GM13976 (cell line): Measurements from ENCODE around the gene ERC2.

Source experiments
- DNase-seq: peaks from one replicate; pipeline ENCODE4 v3.0.0; 2012; ENCODE audit warnings: low spot score
- in situ Hi-C: fragments of 300-500 bp; cut with MboI; formaldehyde crosslinking; loops from one replicate; pipeline ENCODE4 v1.12.0; 2022; ENCODE audit warnings: low sequenced_read_pairs, mixed read lengths, inconsistent platforms; ENCODE audit not compliant: unreplicated experiment
- TF ChIP-seq, protein P1 (sequence below): IDR thresholded peaks from 2 replicates; pipeline ENCODE4 v1.5.1; 2012; ENCODE audit warnings: borderline replicate concordance, mild to moderate bottlenecking; ENCODE audit not compliant: insufficient read depth; ENCODE audit errors: extremely low read depth, missing control alignments, control extremely low read depth

Gene ERC2

DNA sequence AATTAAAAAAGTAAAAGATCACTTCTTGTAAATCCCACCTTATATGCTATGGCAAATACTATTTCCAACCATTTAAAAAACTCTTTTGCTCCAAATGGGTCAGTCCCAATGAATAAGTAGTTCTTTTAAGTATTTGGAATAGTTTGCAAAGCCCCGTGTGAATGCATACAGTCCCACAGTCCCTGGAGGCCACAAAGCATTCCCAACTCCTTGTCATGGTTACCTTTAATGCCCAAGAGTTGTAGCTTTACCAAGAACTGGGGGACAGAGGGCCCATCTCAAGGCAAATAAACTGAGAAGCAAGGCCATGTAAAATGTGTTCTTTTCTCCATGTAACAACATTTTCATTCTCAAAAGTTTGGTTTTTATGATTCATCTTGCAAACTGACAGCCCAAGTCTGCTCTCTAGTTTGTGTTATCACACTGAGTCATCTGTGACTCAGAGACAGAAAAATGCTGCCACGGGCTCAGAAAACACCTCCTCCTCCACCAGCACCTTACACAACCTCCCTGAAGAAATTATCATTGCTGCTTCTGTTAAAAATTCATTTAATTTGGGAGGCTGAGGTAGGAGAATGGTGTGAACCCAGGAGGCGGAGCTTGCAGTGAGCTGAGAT is 336.2 kb downstream of the ERC2 start:
- DNase-seq: no peak
- TF ChIP-seq, protein P1, sequence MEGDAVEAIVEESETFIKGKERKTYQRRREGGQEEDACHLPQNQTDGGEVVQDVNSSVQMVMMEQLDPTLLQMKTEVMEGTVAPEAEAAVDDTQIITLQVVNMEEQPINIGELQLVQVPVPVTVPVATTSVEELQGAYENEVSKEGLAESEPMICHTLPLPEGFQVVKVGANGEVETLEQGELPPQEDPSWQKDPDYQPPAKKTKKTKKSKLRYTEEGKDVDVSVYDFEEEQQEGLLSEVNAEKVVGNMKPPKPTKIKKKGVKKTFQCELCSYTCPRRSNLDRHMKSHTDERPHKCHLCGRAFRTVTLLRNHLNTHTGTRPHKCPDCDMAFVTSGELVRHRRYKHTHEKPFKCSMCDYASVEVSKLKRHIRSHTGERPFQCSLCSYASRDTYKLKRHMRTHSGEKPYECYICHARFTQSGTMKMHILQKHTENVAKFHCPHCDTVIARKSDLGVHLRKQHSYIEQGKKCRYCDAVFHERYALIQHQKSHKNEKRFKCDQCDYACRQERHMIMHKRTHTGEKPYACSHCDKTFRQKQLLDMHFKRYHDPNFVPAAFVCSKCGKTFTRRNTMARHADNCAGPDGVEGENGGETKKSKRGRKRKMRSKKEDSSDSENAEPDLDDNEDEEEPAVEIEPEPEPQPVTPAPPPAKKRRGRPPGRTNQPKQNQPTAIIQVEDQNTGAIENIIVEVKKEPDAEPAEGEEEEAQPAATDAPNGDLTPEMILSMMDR: no peak
- in situ Hi-C loops: no loop called here

DNA sequence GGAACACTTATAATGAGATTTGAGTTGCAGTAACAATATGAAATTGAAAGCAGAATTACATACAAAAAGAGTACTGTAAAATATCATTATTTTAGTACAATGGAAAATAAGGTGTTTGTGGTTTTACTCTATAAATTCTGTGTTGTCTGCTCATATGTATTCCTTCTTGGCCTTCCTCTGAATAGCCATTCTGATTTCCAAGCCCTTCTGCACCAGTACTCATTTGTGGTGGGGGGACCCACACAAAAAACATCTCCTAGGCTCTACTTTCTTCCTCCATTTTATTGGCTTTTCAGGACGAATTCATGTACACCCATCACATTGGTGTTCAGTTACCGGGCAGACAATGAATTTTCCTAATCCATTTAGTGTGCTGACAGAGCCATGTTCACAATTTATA is 338.2 kb downstream of the ERC2 start:
- TF ChIP-seq, protein P1: no peak
- in situ Hi-C loops: no loop called here

DNA sequence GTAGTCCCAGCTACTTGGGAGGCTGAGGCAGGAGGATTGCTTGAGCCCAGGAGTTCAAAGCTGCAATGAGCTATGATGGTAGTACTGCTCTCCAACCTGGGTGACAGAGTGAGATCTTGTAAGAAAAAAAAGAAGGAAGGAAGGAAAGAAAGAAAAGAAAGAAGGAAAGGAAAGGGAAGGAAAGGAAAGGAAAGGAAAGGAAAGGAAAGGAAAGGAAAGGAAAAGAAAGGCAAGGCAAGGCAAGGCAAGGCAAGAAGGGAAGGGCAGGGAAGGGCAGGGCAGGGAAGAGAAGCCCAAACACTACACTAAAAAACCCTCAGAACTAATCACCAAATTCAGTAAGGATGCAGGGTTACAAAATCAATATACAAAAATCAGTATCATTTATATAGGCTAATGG is 341.6 kb downstream of the ERC2 start:
- TF ChIP-seq, protein P1: no peak
- DNase-seq: no peak
- in situ Hi-C loops: no loop called here

More for the DNA sequence above, 338.2 kb downstream of the ERC2 start:
- DNase-seq: no peak

DNA sequence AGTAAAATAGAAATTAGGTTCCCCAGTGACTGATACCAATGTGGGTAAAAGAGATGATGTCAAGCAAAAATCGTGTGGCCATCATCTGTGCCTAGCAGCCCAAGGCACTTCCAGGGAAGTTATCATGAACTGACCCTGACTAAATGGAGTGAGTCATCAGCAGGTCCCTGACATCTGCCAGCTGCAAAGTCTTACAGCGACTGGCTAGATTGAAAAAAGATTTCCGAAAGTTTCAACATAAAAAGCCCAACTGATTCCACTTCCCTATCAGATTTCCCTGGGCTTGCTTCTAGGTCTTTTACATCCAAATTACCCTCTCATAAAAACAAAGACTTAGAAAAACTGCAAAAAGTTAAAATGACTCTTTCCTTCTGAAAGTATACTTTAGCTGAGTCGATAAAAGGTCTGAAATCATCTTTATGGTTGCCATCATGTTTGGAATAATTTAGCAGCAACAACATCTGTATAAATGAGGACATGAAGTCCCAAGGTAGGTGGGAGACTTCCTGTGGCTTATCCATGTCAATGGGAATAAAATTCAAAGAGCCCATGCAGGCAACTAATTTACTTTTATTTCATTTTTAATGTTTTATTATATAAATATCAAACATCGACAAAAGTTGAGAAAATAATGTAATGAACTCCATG is 342.8 kb downstream of the ERC2 start:
- TF ChIP-seq, protein P1: no peak
- DNase-seq: no peak

GRCh38 chr3:56124546-56124945 is 343.7 kb downstream of the ERC2 start:
- in situ Hi-C loops: no loop called here
- TF ChIP-seq, protein P1: no peak
- DNase-seq: no peak

More for the DNA sequence above, 342.8 kb downstream of the ERC2 start:
- in situ Hi-C loops: no loop called here

DNA sequence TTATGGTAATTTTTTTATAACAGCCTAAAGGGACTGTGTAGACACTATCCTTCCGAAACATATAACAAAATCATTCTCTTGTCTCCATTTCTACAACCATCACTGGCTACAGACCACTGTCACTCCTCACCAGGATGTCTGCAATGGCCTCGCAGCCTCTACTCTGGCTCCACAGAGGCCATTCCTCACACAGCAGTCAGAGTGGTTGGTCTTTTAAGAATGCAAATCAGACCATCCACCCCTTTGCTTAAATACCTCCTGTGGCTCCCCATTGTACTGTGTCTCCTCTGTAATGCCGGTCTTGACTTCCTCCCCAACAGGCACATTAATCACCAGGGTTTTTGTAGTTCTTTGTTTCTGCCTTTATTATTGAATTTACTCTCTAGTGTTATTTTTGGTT is 344.8 kb downstream of the ERC2 start:
- no peak for DNase-seq
- in situ Hi-C loops: no loop called here
- TF ChIP-seq, protein P1: no peak
